GM10266 (cell line): ENCODE data around the gene AKAP3.
A peak's percentile ranks its signal among the peaks of the same experiment; 100 is the strongest.

ENCODE experiments used
- DNase-seq: peaks from one replicate; pipeline ENCODE4 v3.0.0; 2012; ENCODE audit errors: extremely low spot score
- TF ChIP-seq, protein P1 (sequence below): IDR thresholded peaks from 2 replicates; pipeline ENCODE4 v1.5.1; 2012; ENCODE audit warnings: mild to moderate bottlenecking, low read depth; ENCODE audit not compliant: control insufficient read depth, insufficient read depth; ENCODE audit errors: missing control alignments

Gene AKAP3

GRCh38 chr12:4626543-4626942 lies 22.3 kb downstream of the AKAP3 start:
- TF ChIP-seq, protein P1, sequence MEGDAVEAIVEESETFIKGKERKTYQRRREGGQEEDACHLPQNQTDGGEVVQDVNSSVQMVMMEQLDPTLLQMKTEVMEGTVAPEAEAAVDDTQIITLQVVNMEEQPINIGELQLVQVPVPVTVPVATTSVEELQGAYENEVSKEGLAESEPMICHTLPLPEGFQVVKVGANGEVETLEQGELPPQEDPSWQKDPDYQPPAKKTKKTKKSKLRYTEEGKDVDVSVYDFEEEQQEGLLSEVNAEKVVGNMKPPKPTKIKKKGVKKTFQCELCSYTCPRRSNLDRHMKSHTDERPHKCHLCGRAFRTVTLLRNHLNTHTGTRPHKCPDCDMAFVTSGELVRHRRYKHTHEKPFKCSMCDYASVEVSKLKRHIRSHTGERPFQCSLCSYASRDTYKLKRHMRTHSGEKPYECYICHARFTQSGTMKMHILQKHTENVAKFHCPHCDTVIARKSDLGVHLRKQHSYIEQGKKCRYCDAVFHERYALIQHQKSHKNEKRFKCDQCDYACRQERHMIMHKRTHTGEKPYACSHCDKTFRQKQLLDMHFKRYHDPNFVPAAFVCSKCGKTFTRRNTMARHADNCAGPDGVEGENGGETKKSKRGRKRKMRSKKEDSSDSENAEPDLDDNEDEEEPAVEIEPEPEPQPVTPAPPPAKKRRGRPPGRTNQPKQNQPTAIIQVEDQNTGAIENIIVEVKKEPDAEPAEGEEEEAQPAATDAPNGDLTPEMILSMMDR = no peak
- no peak for DNase-seq

DNA sequence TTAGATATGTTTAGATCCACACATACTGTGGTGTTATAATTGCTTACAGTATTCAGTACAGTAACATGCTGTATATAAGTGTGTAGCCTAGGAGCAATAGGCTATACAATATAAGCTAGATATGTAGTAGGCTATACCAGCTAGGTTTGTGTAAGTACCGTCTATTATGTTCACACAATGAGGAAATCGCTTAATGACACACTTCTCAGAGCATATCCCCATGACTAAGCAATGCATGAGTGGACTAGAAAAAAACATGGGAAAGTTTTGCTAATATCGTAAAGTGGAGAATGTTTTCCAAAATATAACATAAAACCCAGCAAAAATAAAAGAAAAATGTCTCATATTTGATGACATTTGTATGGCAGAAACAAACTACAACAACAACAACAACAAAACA lies 27.3 kb downstream of the AKAP3 start:
- no peak for DNase-seq
- TF ChIP-seq, protein P1 = no peak

GRCh38 chr12:4615667-4616066 lies 33.2 kb downstream of the AKAP3 start:
- DNase-seq = no peak

DNA sequence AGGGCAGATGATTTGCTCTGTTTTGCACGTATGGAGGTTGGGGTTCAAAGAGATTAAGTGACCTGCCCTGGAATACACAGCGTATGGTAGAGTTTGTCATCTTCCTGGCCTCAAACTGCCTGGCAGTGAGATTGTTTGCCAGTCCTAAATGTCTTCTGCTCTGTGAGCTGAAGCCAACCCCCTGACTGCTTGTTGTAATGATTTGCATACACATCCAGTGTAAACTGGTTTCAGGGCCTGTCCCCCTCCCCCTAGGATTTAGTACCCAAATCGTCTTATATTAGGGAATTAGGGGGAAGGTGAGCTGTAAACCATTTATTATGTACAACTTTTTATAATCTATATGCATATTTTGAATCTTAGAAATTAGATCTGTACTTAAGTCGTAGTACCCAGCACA lies 38.4 kb downstream of the AKAP3 start:
- TF ChIP-seq, protein P1 = no peak
- DNase-seq = no peak

More at GRCh38 chr12:4615667-4616066, 33.2 kb downstream of the AKAP3 start:
- TF ChIP-seq, protein P1 = no peak

GRCh38 chr12:4609071-4609470 lies 39.8 kb downstream of the AKAP3 start:
- no peak for DNase-seq
- TF ChIP-seq, protein P1 = no peak

DNA sequence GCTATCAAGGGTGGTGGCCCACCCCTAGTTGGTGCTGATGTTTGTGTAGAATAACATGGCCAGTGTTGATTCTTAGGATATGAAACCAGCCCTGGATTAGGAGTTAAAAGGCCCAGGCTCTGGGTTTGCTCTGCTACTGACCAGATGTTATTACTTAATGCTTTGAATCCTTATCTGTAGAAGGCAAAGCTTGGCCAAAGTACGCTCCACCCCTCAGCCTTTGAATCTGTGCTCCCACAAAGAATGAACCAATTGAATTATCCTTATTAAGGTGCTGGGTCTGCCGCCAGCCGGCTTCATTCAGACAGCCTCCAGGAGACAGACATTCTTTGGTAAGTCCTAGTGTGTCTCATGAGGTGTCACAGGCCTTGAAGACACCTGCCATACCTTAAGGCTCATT lies 41.8 kb downstream of the AKAP3 start:
- no peak for DNase-seq
- TF ChIP-seq, protein P1 = no peak

GRCh38 chr12:4604684-4605193 lies 44.1 kb downstream of the AKAP3 start:
- peak; percentile 81 for DNase-seq
- TF ChIP-seq, protein P1 = peak; percentile 99
